GM18861 (cell line): ENCODE data around the gene DFFB.
A peak's percentile ranks its signal among the peaks of the same experiment; 100 is the strongest.

ENCODE experiments used
- ATAC-seq: cut with Tn5 transposase; IDR thresholded peaks from one replicate; pipeline ENCODE4 v1.9.1; 2021; ENCODE audit not compliant: unreplicated experiment

The DFFB gene

GRCh38 chr1:3895279-3895950, 38.1 kb downstream of the DFFB start:
- no peak for ATAC-seq

DNA sequence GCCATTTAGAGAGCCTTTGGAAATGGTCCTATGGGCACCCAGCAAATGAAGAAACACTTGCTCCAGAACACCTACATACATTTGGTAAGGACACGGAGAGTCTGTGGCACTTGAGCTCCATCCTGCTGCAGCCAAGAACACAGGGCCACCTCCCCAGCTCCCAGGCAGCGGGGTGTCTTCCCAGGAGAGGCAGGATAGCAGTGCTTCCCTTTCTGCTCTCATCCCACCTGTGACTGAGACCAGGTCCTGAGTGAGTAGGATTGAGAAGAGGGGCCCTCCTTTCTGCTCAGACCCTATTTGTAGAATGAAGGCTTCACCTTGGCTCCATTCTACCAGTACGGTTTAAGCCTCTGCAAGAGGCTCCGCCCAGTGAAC, 38.7 kb downstream of the DFFB start:
- no peak for ATAC-seq

- ATAC-seq: no peak
Measured at GRCh38 chr1:3896396-3897000, 39.2 kb downstream of the DFFB start.

DNA sequence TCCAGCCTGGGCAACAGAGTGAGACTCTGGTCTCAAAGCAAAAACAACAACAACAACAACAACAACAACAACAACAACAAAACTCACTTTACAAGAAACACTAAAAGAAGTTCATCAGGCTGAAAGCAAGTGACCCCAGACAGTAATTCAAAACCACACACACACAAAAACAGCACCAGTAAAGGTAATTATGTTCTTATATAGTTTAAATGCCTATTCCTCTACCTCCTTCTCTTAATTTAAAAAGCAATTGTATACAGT, 41.1 kb downstream of the DFFB start:
- ATAC-seq: no peak

- ATAC-seq: no peak
Measured at GRCh38 chr1:3898994-3899753, 41.9 kb downstream of the DFFB start.

- peak; percentile 4 for ATAC-seq
Measured at GRCh38 chr1:3899754-3900149, 42.5 kb downstream of the DFFB start.

GRCh38 chr1:3900150-3900968, 43.1 kb downstream of the DFFB start, which contains the start of gene C1orf174:
TSS of gene C1orf174 (minus strand) at chr1:3900272. CDS start at chr1:3900186, 86 bp downstream.
- peak; percentile 57 for ATAC-seq

GRCh38 chr1:3900969-3901529, 43.8 kb downstream of the DFFB start:
- ATAC-seq: peak; percentile 30

DNA sequence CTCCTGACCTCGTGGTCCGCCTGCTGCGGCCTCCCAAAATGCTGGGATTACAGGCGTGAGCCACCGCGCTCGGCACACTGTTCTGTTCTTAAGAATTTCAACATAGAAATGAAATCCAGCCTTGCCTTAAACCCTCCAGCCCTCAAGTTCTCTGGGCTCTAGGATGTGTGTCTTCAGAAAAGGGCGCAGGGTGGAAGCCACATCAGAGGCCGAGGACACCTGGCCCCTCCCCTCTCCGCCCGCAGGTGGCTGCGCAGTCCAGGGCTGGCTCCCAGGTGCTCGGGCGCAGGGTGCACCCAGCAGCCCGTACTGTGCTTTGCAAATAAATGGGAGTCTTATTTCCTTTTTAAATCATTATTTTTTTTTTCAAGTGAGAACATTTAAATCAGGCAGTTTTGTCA, 44.8 kb downstream of the DFFB start:
- no peak for ATAC-seq

DNA sequence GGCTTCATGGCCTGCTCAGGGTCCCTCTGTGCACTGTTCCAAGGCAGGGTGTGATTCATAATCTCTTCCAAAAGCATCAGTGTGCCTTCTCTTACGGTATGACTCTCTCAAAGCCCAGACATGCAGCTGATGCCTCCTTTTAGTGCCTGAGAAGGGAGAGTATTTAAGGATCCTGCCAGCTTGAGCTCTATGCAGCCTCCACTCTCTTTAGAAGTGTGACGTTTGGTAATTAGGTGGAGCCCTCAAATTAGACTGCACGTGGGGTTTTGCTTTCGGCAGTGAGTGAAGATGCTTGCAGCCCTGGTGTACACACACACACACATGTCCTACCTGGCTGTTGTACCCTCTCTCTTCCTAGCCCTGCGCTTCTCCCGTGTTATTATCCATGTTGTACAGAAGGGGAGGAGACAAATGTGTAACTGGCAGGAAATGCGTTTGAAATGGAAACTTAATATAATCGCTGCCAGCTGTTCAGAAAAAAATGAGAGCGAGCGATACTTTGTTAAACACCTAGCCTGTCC, 45.4 kb downstream of the DFFB start:
- ATAC-seq: no peak

- no peak for ATAC-seq
Measured at GRCh38 chr1:3903141-3904005, 46.1 kb downstream of the DFFB start.

DNA sequence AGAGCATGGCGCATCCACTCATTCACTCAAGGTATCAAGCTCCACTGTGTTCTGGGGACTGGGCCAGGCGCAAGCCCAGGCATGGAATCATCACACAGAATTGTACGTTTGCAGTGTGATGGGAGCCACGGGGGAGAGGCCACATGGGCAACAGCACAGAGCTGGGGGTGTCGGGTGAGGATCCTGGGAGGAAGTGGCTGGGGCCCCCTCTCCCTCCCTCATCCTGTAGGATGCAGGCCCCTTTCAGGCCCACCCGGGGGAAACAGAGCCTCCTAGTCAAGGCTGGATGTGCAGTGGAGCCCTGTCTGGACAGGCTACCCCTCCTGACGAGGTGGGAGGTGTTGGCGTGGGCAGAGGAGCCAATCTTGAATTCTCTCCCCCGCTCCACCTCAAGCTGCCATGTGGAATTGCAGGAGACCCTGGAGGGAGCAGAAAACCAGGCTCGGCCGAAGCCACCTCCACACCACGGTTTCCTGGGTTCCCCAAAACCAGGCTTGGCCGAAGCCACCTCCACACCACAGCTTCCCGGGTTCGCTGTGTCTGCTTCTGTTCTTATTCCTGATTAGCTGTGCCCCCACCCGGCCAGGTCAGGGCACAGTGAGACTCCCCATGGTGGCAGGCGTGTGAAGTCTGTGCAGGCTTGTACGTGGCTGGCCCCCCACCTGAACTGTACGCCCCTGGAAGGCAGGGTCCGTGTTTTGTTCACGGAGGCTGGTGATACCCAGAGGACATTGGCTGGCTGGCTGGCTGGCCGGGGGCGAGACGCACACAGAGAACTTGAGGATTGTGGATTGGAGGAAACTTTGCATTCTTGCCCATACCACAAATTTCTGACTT, 46.9 kb downstream of the DFFB start:
- no peak for ATAC-seq

- no peak for ATAC-seq
Measured at GRCh38 chr1:3904843-3905185, 47.5 kb downstream of the DFFB start.

DNA sequence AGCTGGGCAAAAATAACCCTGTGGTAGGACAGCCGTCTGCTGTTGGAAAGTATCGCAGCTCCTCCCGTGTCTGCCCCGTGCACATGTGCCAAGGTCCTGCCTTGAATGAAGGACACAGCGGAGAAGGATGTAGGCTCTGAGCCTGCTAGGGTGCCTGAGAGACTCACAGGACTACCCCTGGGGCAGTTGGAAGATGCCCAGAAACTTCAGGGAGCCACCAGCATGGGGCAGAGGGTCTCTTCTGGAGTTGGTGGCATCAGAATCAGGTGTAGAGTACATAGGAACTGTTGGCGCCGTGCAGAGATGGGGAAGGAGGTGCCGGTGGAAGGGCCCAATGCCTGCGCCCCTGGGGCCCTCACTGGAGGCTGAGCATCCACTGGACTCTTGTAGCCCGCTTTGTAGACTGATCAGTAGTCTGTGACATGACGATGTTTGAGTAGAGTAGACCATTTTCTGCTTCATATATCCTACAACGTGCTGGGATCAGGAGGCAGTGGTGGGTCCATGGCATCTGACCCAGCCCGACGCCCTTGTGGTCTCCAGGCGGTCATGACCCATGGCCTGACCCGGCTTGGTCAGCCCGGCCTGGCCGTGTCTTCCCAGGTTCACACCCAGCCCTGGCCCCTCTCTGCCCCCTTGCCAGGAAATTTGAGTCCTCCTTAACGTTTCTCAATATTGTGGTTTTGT, 48.1 kb downstream of the DFFB start:
- ATAC-seq: no peak

DNA sequence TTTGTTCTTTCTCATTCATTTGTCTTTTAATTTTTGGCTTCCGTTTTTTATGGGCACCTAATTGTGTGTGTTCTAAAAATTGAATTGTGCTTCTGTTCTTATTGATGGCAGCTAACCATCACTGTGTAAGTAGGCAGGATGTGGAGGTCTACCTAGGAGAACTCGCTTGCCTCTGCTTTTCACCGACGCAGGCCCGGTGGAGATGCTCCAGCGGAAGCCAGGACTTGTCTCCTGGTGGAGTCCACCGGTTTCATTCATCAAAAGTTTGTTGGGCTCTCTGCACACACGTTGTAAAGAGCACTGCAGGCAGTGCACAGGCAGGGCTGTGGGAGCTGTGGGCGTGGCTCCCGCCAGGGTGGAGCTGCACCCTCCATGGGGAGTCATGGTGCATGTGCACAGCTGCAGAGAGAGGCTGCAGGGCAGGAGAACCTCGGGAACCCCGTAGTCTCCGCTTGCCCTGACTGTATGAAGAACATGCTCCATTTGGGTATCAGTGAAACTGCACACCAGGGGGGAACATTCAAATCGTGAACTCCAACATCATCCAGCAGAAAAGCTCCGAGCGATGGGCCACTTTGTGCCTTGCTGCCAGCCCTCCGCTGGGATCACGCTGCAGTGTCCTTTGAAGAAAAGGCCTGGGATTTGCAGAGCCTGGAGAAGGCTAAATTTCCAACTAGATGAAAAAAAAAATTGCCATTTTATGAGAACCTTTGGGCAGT, 48.8 kb downstream of the DFFB start:
- no peak for ATAC-seq

DNA sequence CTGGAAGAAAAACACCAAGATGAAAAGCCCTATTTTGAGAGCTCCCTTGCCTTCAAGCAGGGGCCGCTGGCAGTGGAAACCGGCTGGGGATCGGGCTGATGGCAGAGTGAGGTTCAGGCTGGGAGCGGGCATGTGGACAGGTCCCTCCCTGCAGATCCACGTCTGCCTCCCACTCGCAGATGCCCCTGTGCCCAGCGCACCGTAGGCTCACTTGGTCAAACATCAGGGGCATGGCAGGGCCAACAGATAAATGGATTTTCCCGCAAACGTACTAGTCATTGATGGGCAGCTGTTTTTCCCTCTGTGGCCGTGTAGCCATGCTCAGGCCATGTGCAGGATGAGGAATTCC, 49.4 kb downstream of the DFFB start:
- no peak for ATAC-seq

- ATAC-seq: no peak
Measured at GRCh38 chr1:3907031-3907534, 49.8 kb downstream of the DFFB start.

DNA sequence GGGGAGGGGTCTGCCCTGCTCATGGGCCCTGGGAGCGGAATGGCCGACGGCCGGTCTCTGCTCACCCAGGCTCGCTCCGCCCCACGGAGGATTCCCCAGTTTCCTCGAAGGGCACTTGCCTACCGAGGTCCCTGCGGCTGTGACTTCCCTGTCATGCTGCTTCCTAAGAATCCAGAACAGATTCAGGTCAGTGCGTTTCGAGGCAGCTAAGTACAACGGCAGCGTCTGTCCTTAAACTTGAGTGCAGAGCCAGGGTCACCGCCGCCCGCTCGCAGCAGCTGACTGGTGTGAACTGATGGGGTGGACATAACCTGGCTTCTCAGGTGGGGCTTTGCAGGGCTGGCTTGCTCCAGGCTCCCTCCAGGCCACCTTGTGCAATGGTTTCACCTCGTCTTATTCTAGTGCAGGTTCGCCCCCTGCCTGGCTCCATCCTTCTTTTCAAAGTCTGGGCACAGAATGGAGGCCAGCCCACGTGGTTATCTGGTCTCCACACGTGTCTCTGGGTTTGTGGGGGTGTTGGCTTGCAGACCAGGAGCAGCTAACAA, 50.4 kb downstream of the DFFB start:
- no peak for ATAC-seq
